K562 (cell line): ENCODE data around the gene PIRT.

Experiments used
- EZH2 ChIP-seq: IDR thresholded peaks from 2 replicates; pipeline ENCODE4 v1.6.1; 2012; ENCODE audit warnings: low read depth, mild to moderate bottlenecking, inconsistent platforms, low read length, borderline replicate concordance
- FOXM1 ChIP-seq, 2 experiments: fragments of 450-650 bp in 1 of 2; sonication (generic) in 1 of 2; formaldehyde crosslinking in 1 of 2; IDR thresholded peaks; 2 replicates each; pipeline versions ENCODE4 v1.6.1 to v1.9.0; 2017 to 2022; ENCODE audit warnings: low read depth in 2 of 2, mild to moderate bottlenecking in 2 of 2, missing genetic modification reagents in 1 of 2, moderate library complexity in 1 of 2
- SRF ChIP-seq, 2 experiments: fragments of 250-450, 450-650 bp in 1 of 2; sonication (Bioruptor Pico) in 1 of 2; sonication (generic) in 1 of 2; formaldehyde crosslinking; IDR thresholded peaks; 2 replicates each; pipeline versions ENCODE4 v1.5.0 to v1.5.1; 2020 to 2022; ENCODE audit warnings: mild to moderate bottlenecking in 1 of 2, missing genetic modification reagents in 1 of 2
- STAG1 ChIP-seq: sonication (generic); formaldehyde crosslinking; IDR thresholded peaks from 2 replicates; pipeline ENCODE4 v1.5.0; 2020; ENCODE audit warnings: missing genetic modification reagents, borderline replicate concordance
- ZNF282 ChIP-seq: sonication (generic); formaldehyde crosslinking; IDR thresholded peaks from 2 replicates; pipeline ENCODE4 v1.8.1; 2023; ENCODE audit warnings: missing genetic modification reagents
- TF ChIP-seq, protein P1 (sequence below), 2 experiments: IDR thresholded peaks; 2 replicates each; pipeline ENCODE4 v1.6.1; 2012; ENCODE audit warnings: improper control_type of control experiment in 2 of 2, low read depth in 2 of 2, low read length in 2 of 2, borderline replicate concordance in 1 of 2
- TF ChIP-seq, protein P2 (sequence below): fragments of 250-450 bp; sonication (Bioruptor Pico); IDR thresholded peaks from 2 replicates; pipeline ENCODE4 v1.8.0; 2021; ENCODE audit warnings: moderate library complexity, mild to moderate bottlenecking, inconsistent platforms

DNA sequence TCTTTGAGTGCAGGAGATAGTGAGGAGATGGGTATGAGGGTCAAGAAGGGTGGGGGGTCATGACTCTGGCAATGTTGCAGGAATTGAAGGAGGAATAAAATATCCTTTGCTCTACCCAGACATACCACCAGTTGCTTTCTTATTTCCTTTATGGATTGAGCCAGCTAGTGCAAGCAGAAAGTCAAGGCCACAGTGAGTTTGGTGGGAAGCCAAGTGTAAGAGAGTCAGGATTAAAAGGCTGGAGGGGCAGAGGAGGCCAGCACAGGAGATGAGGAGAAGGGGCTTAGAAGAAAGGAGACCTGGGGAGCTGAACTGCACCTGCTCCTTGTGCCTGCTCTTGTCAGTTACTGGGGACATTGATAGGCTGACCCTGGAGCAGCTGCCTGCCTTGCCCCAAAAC lies 16.1 kb downstream of the PIRT start:
- TF ChIP-seq FOXM1 (IDR thresholded peaks at IDR 0.05; ENCODE audit: low read depth): no peak
- TF ChIP-seq FOXM1 (CRISPR knock-in tag; IDR thresholded peaks at IDR 0.05; ENCODE audit: low read depth): no peak
- TF ChIP-seq SRF (CRISPR knock-in tag; IDR thresholded peaks at IDR 0.05): no peak
- TF ChIP-seq EZH2: no peak
- TF ChIP-seq STAG1: no peak
- TF ChIP-seq, protein P1, sequence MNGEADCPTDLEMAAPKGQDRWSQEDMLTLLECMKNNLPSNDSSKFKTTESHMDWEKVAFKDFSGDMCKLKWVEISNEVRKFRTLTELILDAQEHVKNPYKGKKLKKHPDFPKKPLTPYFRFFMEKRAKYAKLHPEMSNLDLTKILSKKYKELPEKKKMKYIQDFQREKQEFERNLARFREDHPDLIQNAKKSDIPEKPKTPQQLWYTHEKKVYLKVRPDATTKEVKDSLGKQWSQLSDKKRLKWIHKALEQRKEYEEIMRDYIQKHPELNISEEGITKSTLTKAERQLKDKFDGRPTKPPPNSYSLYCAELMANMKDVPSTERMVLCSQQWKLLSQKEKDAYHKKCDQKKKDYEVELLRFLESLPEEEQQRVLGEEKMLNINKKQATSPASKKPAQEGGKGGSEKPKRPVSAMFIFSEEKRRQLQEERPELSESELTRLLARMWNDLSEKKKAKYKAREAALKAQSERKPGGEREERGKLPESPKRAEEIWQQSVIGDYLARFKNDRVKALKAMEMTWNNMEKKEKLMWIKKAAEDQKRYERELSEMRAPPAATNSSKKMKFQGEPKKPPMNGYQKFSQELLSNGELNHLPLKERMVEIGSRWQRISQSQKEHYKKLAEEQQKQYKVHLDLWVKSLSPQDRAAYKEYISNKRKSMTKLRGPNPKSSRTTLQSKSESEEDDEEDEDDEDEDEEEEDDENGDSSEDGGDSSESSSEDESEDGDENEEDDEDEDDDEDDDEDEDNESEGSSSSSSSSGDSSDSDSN (IDR thresholded peaks at IDR 0.05; ENCODE audit: borderline replicate concordance in 1 of 2, low read depth in 2 of 2, low read length in 2 of 2): no peak
- no peak for TF ChIP-seq ZNF282
- TF ChIP-seq, protein P2, sequence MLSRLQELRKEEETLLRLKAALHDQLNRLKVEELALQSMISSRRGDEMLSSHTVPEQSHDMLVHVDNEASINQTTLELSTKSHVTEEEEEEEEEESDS (CRISPR knock-in tag): no peak
